Measurements from ENCODE around the gene MFSD6.
"Not testable (repeated sequence)": the region's sequence is repeated elsewhere in the genome, so short reads cannot be mapped to it uniquely, and the experiment has no call there.

Gene MFSD6

GRCh38 chr2:190467575-190468083 is 59.5 kb downstream of the MFSD6 start:
- DNase-seq, result peak; percentile 76

- not testable (repeated sequence) for DNase-seq
These were observed 60.2 kb downstream of the MFSD6 start for GRCh38 chr2:190468354-190468753.

DNA sequence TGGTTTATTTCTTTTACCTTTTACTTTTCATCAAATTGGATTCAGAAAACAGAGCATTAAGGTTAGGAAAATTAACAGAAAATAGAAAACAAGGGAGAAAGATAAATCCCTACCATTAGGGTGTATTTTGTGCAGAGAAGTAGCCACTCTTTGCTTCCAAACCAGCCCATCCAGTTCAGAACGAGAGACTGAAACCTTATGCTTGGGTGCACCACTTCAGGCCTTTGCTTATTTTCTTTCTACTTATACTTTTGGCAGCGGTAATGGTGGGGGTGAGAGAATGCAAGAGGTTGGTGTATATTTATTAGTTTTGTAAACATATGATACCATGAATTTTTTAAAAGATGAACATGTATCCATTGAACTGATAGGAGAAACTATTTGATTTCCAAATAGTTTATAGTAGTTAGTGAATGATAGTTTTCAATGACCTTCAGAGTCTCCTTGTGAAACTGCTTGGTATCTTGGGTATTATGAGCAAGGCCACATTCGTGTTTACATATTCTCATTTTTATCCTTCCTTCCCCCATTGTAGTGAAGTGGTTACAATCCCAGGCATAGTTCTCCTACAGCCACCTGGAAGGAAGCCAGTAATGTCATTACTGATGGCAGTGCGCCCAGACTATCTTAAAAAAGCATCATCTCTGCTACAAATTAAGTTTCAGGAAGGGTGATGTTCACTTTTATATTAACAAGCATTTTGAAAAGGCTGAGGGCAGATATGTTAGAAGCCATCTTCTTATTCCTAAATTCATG is 60.8 kb downstream of the MFSD6 start:
- DNase-seq, result peak; percentile 99

GRCh38 chr2:190469771-190470170 is 61.6 kb downstream of the MFSD6 start:
- peak; percentile 99 for DNase-seq

DNA sequence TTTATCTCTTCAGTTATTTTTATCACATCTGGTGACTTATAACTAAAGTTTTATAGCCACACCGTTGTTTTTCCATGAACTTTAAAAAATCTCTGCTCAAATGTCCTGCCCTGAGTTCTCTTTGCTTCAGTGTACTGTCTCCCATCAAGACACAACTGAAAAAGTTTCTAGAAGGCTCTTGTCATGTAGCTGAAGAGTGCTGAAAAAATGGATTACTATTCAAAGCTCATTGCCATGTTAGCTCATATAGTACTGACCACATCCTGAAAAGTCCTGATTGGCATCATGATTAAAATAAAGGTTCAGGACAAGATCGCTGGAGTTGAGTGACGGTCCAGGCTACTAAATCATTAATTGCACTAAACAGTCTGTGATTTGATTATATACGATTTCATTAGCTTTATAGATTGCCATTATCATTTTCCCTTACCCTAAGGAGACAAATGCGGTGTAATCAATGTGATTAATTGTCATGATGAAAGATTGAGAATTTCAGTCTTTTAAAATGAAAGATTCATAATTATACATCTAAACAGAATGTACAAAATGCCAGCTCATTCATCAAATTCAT is 62.2 kb downstream of the MFSD6 start:
- DNase-seq, result peak; percentile 70

DNA sequence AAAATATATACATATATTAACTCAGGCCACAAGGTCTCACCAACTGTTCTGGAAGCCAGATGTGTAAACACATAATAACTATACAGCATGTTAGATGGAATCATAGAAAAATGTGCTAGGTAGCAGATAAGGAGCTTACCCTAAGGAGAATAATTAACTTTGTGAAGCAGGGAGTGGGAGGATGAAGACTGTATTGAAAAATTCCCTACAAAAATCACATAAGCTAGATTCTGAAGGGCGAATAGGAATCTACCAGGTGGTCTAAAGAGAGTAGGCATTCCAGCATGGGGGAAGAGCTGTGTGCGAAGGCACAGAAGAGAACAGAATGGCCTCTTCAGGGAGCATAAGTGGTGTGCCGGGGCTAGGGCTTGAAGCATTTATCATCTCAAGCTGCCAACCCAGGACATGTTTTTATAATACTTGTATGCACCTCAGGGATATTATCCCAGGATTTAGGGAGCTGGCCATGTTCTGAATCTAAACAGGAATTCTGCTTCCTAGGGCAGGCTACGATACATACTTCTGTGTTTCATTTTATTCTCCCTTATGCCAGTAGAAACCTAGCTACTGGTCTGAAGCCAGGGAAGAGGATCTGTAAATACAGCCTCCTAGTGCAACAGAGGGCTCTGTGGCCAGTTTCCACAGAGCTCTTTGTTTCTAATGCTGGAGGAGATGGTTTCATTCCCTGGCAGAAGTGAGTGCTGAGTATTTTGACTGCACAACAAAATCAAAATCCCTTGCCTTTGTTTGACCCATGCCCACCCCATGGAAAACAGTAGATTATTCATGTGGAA is 69.7 kb downstream of the MFSD6 start:
- DNase-seq, result no peak

- DNase-seq, result no peak
These were observed 70.5 kb downstream of the MFSD6 start for GRCh38 chr2:190478572-190479195.

DNA sequence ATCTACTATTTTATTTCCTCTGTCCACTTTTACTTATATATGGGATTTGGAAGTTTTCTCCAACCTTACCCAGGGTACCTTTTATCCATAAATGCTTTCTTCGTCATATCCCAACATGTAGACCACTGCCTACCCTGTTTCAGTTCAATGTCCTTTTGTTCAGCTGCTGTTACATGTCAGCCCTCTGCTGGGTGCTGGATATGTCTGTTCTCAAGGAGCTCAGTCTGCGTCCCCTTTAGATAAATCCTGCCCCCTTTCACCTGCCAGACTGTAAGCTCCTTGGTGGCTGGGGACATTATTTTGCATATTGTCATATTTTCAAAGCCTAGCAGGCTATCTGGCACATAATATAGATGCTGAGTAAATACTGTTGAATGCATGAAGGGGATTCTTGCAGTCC is 73.2 kb downstream of the MFSD6 start:
- no peak for DNase-seq

DNA sequence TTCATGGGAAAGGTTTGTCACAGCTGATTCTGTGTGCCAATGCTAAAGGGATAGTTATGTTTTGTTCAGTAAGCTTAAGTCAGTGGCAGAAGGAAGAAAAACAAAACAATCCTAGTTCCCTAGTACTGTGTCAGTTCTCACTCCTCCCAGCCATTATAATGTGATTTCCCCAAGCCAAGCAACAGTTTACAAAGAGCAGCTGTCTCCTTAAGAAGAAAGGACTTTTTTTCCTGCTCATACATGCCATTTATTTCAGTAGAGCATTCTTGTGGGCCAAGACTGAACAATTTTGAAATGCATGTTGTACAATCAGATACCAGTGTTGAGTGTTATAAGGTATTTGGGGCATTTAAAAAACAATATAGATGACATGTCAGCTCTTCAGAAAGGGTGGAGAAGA is 74.3 kb downstream of the MFSD6 start:
- no peak for DNase-seq

GRCh38 chr2:190486037-190486623 is 78.0 kb downstream of the MFSD6 start:
- DNase-seq, result no peak

DNA sequence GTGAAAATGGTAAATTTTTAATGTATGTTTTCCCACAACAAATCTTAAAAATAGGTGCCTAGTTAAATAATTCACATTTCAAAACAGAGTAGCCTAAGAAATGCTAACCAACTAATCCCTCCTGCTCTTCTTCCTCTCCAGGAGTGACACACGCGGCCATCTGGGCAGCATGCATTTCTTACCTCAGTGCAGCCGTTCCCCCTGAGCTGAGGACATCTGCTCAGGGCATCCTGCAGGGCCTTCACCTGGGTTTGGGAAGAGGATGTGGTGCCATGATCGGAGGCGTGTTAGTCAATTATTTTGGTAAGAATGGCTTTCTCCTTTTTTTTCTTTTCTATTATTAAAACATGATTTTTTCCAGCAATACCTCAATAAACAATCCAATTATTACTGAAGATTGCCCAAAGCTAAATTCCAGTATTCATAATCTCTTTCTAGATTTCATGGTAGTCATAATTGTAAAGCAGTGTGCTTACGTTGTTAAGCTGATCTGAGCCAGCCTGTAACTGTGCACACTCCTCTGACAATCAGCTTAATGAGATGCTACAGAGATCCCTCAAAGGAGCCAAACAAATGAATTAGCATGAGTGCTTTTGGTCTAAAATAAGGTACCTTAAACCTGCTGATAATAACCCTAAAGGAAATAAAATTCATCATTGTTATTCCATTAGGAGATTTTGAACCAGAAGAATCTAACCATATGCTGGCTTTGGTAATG is 80.5 kb downstream of the MFSD6 start:
- DNase-seq, result no peak

GRCh38 chr2:190489475-190489874 is 81.3 kb downstream of the MFSD6 start:
- DNase-seq, result no peak

DNA sequence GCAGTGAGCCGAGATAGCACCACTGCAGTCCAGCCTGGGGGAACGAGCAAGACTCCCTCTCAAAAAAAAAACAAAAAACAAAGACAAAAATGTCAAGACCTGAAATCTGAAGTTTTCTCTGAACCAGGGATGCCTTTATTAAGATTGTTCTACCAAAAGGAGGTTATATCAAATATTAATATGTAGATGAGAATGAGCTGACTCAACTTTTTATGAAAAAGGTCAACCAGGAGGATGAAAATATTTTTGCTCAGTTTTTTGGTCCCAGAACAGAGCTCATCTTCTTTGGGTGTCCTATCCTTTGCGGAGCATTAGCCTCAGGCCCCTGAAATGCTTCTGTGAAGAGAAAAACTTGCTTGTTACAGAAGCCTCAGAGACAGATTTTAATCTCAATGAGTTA is 82.3 kb downstream of the MFSD6 start:
- no peak for DNase-seq

GRCh38 chr2:190493095-190493494 is 84.9 kb downstream of the MFSD6 start:
- peak; percentile 41 for DNase-seq

- DNase-seq, result not testable (repeated sequence)
These were observed 86.6 kb downstream of the MFSD6 start for GRCh38 chr2:190494600-190495227.

DNA sequence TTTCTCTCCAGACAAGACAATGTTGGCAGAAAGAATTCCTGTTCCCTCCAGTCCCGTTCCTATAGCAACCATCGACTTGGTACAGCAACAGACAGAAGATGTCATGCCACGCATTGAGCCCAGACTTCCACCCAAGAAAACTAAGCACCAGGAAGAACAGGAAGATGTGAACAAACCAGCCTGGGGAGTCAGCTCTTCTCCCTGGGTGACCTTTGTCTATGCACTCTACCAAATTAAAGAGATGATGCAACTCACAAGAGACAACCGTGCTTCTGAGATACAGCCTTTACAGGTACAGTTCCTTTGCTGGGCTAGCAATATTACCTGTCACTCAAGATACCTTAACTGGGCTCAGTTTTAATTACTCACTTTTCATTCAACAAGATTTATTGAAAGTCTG is 89.3 kb downstream of the MFSD6 start:
- no peak for DNase-seq

DNA sequence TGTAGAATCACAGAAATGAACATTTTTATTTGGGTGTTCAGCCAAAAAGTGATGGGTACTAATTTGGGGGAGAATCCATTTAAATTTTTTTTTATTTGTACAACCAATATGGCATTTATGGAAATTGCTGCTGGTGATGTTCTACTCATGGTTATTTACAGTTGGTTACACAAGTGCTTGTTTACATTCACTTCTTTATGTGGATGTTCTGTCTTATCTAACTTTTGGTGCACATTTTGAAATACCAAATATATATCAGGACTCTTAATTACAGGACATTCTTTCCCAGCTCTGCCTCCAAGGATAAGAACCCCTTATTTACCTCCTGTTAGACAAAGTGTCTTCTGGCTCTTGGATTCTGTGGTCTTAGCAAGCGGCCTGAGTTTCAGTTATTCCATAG is 91.1 kb downstream of the MFSD6 start:
- DNase-seq, result no peak

DNA sequence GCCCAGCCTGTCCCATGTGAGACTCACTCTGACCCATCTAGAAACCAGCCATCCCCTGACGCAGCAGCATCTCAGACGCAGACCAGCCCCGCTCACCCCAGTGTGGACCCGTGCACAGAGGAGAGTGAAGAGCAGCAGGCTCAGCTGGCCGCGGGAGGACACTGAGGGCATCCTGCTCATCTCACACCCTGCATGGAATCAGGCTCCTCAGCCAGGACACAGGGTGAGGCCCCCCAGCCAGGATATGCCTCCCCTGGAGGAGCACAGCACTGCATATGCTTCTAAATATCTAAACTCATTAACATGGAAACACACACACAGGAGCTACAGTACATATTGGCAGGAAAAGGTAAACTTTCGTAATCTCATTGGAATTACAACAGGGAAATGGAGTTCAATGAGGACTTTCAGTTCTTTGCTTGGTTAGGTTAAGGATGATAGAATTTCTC is 91.9 kb downstream of the MFSD6 start:
- DNase-seq, result no peak

GRCh38 chr2:190501231-190501630 is 93.1 kb downstream of the MFSD6 start:
- DNase-seq, result no peak

DNA sequence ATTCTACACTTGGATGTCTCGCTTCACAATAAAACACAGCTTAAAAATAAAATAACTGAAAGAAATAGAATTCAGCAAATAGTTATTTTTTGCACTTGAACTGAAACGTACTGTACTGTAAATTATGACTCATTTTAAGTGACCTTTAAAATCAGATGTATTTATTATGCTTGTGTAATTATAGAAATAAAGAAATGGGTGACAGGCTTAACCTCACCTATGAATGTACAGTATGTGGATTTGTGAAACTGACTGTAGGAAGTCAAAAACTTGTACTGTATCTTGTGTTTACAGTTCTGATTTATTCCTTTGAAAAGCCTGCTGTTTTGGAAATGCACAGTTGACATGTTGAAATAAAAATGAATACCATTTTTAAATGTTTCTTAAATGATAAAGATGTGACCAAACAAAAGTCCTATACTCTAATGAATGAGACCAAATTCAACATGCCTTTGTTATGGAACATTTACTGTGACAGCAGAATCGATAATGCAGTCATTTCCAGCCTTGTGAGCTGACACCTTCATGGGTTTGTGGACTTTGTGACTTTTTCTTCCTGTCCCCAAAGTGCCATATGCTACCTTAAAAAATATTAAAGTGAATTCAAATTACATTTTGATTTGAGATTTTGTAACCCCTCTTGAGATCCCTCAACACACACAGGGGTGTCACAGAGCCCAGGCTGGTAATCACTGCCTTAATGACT is 93.7 kb downstream of the MFSD6 start:
- no peak for DNase-seq

- DNase-seq, result no peak
These were observed 94.9 kb downstream of the MFSD6 start for GRCh38 chr2:190503088-190503487.
